A673 (cell line): ENCODE data around the gene RAP1GAP2. TPM values are rescaled to one million over a fixed set of nuclear protein-coding genes. Genes with fewer than 3 reads are reported as not detected.

Source experiments
- BruUV-seq: library from RNA; stranded (reverse); fragments of 400-500 nt; replicated peaks from 2 replicates; lab custom pipeline; 2021; lab: Mats Ljungman, UMichigan
- CTCF ChIA-PET: fragments of 300-600 bp; sonication (Branson Sonifier 250); formaldehyde crosslinking; loops from one replicate; lab custom pipeline; 2022; ENCODE audit warnings: antibody characterized with exemption; lab: Charles Lee
- POLR2A ChIA-PET: fragments of 300-600 bp; sonication (Branson Sonifier 250); formaldehyde crosslinking; loops from one replicate; lab custom pipeline; 2022; ENCODE audit warnings: antibody characterized with exemption; ENCODE audit not compliant: low non-redundant PET; lab: Charles Lee
- DNase-seq: peaks from one replicate; pipeline ENCODE4 v3.0.0-alpha.2; 2015; ENCODE audit warnings: low spot score
- H3K27ac ChIP-seq: fragments of 200-600 bp; sonication (generic); 2 replicates; pipeline ENCODE4 v1.5.1; 2016; ENCODE audit warnings: mixed run types, low read depth, mild to moderate bottlenecking, mixed read lengths, antibody characterized with exemption, low read length; ENCODE audit not compliant: poor library complexity, severe bottlenecking
- H3K27me3 ChIP-seq: fragments of 200-600 bp; sonication (generic); replicated peaks from 2 replicates; pipeline ENCODE4 v1.6.1; 2017; ENCODE audit warnings: mixed run types, low read depth, mild to moderate bottlenecking, mixed read lengths, antibody characterized with exemption, low read length; ENCODE audit not compliant: insufficient read depth, poor library complexity
- H3K36me3 ChIP-seq: fragments of 200-600 bp; sonication (generic); 2 replicates; pipeline ENCODE4 v1.6.1; 2016; ENCODE audit warnings: mixed run types, mild to moderate bottlenecking, mixed read lengths, antibody characterized with exemption, low read length; ENCODE audit not compliant: insufficient read depth, poor library complexity, severe bottlenecking
- H3K4me1 ChIP-seq: fragments of 200-600 bp; sonication (generic); 2 replicates; pipeline ENCODE4 v1.6.1; 2017; ENCODE audit warnings: mixed run types, mild to moderate bottlenecking, mixed read lengths, antibody characterized with exemption, low read length; ENCODE audit not compliant: insufficient read depth, poor library complexity, severe bottlenecking
- H3K4me3 ChIP-seq: fragments of 200-600 bp; sonication (generic); 2 replicates; pipeline ENCODE4 v1.5.1; 2016; ENCODE audit warnings: low read depth, mixed run types, mild to moderate bottlenecking, mixed read lengths, low read length; ENCODE audit not compliant: poor library complexity, severe bottlenecking
- H3K9me3 ChIP-seq: fragments of 200-600 bp; sonication (generic); 2 replicates; pipeline ENCODE4 v1.6.1; 2016; ENCODE audit warnings: mixed run types, low read depth, mild to moderate bottlenecking, mixed read lengths, antibody characterized with exemption, low read length; ENCODE audit not compliant: poor library complexity, severe bottlenecking
- EZH2 ChIP-seq: fragments of 200-600 bp; sonication (generic); IDR thresholded peaks from 2 replicates; pipeline ENCODE4 v1.6.1; 2017; ENCODE audit warnings: borderline replicate concordance, low read depth, mild to moderate bottlenecking, mixed read lengths, antibody characterized with exemption, low read length; ENCODE audit not compliant: poor library complexity, severe bottlenecking
- intact Hi-C: fragments of 100-400 bp; cut with micrococcal nuclease; formaldehyde crosslinking; loops from one replicate; pipeline ENCODE4 v1.10.0; 2022; ENCODE audit not compliant: unreplicated experiment
- total RNA-seq: library from RNA; stranded (reverse); gene quantifications from 2 replicates; pipeline ENCODE4 v1.2.3, GENCODE V29; 2021
- TF ChIP-seq, protein P1 (sequence below): fragments of 300-800, 200-600 bp; sonication (generic); conservative IDR thresholded peaks from 2 replicates; pipeline ENCODE4 v1.5.1; 2017; ENCODE audit warnings: low read depth, mild to moderate bottlenecking, antibody characterized with exemption, low read length, moderate library complexity, mixed read lengths

RAP1GAP2 gene
- total RNA-seq, 1 experiment from 2014 or later, result 0.06 TPM

DNA sequence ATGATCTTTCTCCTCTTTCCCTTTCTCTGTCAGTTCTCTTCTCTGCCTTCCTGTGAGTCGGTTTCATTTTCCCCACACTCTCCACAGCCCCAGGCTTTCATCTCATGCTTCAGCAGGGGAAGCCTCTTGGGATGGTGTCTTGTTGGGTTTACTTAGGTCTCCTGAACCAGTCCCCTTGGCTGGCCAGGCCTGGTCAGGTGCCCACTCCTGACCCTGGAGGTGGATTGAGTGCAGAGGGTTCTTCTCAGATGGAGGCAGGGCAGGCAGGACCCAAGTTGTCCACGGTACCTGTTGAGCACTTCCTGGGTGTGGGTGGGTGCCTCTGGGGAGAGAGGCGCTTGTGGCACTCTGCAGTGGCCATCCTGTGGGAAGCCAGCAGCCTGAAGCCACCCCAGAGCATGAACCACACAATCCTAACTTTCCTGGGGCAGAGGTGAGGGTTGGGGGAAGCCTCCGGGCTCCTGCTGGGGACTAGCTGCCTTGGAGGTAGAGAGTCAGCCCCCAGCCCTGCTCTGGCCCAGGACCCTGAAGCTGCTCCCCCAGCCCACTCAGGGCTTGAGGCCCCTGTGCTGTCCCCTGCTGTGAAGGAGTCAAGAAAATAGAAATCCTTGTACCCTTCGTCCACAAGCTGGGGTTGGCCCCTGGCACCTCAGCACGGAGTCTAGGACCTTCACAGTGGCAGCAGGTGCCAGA lies 2.0 kb upstream of the RAP1GAP2 start:
- CTCF ChIA-PET, result no interaction called here
- Histone ChIP-seq H3K4me3 (no peak overlapping the region), H3K27me3 (no peaks in the 10 kb centered on the region), H3K4me1 (no peaks in the 10 kb centered on the region), H3K9me3 (no peaks in the 10 kb centered on the region), H3K36me3 (no peaks in the 10 kb centered on the region), H3K27ac (no peak overlapping the region)
- no peak for DNase-seq
- intact Hi-C loops, result no loop called here
- TF ChIP-seq, protein P1, sequence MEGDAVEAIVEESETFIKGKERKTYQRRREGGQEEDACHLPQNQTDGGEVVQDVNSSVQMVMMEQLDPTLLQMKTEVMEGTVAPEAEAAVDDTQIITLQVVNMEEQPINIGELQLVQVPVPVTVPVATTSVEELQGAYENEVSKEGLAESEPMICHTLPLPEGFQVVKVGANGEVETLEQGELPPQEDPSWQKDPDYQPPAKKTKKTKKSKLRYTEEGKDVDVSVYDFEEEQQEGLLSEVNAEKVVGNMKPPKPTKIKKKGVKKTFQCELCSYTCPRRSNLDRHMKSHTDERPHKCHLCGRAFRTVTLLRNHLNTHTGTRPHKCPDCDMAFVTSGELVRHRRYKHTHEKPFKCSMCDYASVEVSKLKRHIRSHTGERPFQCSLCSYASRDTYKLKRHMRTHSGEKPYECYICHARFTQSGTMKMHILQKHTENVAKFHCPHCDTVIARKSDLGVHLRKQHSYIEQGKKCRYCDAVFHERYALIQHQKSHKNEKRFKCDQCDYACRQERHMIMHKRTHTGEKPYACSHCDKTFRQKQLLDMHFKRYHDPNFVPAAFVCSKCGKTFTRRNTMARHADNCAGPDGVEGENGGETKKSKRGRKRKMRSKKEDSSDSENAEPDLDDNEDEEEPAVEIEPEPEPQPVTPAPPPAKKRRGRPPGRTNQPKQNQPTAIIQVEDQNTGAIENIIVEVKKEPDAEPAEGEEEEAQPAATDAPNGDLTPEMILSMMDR, result no peak
- TF ChIP-seq EZH2, result no peak
- BruUV-seq, result no TSS peak
- POLR2A ChIA-PET, result interaction anchor here (0.6 kb wide), 1 partner anchor 212 kb away, joined by 8 read pairs; no protein-coding TSS in a partner anchor

DNA sequence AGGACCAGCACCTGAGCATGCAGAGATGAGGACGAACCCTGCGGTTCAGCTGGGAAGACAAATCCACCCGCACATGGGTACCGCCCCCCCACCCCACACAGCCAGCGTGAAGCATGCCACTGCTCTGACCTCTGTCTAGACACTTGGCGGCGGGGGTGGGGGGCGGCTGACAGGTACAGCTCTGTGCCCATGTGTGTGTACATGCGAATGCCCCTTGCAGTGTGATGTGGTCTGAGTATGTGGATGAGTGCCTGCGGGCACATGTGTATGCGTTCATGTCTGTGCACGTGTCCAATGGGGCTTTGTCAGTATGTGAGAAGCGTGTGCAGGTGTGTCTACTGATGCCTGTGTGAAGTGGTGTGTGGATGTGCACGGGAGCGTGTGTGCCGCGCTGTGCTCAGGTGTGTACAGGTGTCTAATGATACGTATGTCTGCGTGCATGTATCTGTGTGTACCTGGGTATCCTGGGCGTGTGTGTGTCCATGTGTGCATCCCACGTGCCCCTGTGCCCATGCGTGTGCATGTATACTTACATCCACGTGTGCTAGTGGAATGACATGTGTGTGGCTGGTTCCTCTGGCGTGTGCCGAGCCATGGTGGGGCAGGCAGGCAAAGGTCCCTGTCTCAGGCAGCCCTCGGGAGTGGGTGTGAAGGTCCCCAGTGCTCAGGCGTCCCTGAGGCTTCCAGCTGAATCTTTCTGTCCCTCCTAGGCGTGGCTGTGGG lies 636 bp upstream of the RAP1GAP2 start:
- Histone ChIP-seq H3K4me1 (no peaks in the 10 kb centered on the region), H3K27me3 (peaks cover 4% of the 10 kb centered on the region), H3K36me3 (no peaks in the 10 kb centered on the region), H3K27ac (no peak overlapping the region), H3K9me3 (no peaks in the 10 kb centered on the region), H3K4me3 (no peak overlapping the region)
- POLR2A ChIA-PET, result no interaction called here
- intact Hi-C loops, result no loop called here
- no peak for DNase-seq
- no TSS peak for BruUV-seq
- CTCF ChIA-PET, result no interaction called here
- TF ChIP-seq, protein P1, result no peak
- TF ChIP-seq EZH2, result no peak

DNA sequence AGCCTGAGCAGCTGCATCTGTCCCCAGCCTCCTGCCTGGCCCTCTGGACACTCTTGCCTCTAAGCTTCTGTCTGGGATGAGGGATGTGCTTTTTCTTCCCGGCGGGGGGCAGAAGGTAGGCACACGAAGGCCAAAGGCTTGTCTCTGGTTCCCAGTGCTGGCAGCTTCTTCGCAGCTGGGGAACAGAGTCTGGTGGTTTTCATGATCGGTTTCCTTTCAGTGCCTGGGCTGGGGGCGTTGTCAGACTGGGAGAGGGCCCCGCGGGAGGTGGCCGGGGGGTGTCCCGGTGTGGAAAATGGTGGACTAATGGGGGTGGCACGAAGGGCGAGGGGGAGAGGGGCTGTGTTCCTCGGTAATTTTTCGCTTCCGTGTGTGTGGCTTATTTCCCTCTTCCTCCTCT lies 988 bp downstream of the RAP1GAP2 start:
- no peak overlapping the region for H3K4me3 ChIP-seq
- H3K9me3 ChIP-seq, result no peaks in the 10 kb centered on the region
- no peak for TF ChIP-seq EZH2
- TF ChIP-seq, protein P1, result no peak
- no peak overlapping the region for H3K27ac ChIP-seq
- H3K4me1 ChIP-seq, result no peaks in the 10 kb centered on the region
- no TSS peak for BruUV-seq
- peaks cover 10% of the 10 kb centered on the region for H3K27me3 ChIP-seq
- intact Hi-C loops, result no loop called here
- no peaks in the 10 kb centered on the region for H3K36me3 ChIP-seq
- CTCF ChIA-PET, result no interaction called here
- DNase-seq, result no peak
- POLR2A ChIA-PET, result no interaction called here
